ENCODE results near the gene SYCP2. TPM values are rescaled to one million over a fixed set of nuclear protein-coding genes. Genes with fewer than 3 reads are reported as not detected.

The SYCP2 gene
- polyA plus RNA-seq, 3 donors, result 0.28 to 1.2 (median 0.30) TPM

DNA sequence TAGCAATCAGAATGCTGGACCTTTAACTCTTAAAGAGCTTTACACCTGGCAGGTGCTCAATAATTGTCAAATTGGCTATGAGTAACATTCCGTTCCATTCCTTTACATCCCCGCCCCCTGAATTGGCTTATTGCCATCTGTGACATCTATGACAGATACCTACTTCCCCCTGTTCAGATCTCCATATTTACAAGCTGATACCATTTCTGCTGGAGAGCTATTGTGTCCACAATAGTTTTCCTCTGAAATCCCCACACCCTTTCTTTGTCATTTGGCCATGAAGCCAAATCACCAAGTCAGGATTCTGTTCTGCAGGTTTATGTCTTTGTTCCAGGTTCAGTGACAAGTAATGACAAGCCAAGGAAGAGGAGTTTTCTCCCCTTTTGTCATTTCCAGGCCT, 28.0 kb upstream of the SYCP2 start:
- no peak overlapping the region for H3K4me2 ChIP-seq (replicated peaks; ENCODE audit: extremely low read depth, low read length, poor library complexity, severe bottlenecking)
- Mint-ChIP-seq H3K36me3 (peaks cover 7 to 12% of the 10 kb centered on the region in 2 donors), H3K27me3 (ENCODE audit: low read depth in 3 of 3) (peaks cover 0 to 3% (median 0%) of the 10 kb centered on the region in 3 donors), H3K4me3 (no peak overlapping the region), H3K4me1 (peaks cover 17% of the 10 kb centered on the region), H3K27ac (no peak overlapping the region), H3K9me3 (no peaks in the 10 kb centered on the region)
- no peaks in the 10 kb centered on the region for H3K36me3 ChIP-seq (replicated peaks in 1 of 2; ENCODE audit: control insufficient read depth in 1 of 2, insufficient read depth in 2 of 2, low read length in 2 of 2)
- no peak overlapping the region for H3K4me3 ChIP-seq (replicated peaks in 1 of 3; ENCODE audit: low read depth in 2 of 3, low read length in 3 of 3)
- no peak for DNase-seq
- peaks cover 0 to 3% of the 10 kb centered on the region in 2 donors for H3K4me1 ChIP-seq (ENCODE audit: control insufficient read depth in 1 of 2, insufficient read depth in 2 of 2, low read length in 2 of 2)
- no peaks in the 10 kb centered on the region for H4K20me1 ChIP-seq (ENCODE audit: insufficient read depth, low read length)
- TF ChIP-seq, protein P1, sequence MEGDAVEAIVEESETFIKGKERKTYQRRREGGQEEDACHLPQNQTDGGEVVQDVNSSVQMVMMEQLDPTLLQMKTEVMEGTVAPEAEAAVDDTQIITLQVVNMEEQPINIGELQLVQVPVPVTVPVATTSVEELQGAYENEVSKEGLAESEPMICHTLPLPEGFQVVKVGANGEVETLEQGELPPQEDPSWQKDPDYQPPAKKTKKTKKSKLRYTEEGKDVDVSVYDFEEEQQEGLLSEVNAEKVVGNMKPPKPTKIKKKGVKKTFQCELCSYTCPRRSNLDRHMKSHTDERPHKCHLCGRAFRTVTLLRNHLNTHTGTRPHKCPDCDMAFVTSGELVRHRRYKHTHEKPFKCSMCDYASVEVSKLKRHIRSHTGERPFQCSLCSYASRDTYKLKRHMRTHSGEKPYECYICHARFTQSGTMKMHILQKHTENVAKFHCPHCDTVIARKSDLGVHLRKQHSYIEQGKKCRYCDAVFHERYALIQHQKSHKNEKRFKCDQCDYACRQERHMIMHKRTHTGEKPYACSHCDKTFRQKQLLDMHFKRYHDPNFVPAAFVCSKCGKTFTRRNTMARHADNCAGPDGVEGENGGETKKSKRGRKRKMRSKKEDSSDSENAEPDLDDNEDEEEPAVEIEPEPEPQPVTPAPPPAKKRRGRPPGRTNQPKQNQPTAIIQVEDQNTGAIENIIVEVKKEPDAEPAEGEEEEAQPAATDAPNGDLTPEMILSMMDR (IDR thresholded peaks at IDR 0.05), result no peak
- H3K9ac ChIP-seq (ENCODE audit: insufficient read depth, low read length, poor library complexity, severe bottlenecking), result no peak overlapping the region
- intact Hi-C loops (cut with micrococcal nuclease), result no loop called here
- H3K27ac ChIP-seq (ENCODE audit: low read depth in 1 of 2, low read length in 2 of 2), result no peak overlapping the region
- no peaks in the 10 kb centered on the region for H3K79me2 ChIP-seq (ENCODE audit: insufficient read depth, low read length)
- WGBS (ENCODE audit: insufficient coverage), result 76% methylated on average over 2 of the region's 2 CpGs
- no peaks in the 10 kb centered on the region for H3K9me3 ChIP-seq (replicated peaks in 1 of 2; ENCODE audit: control insufficient read depth in 1 of 2, insufficient read depth in 1 of 2, low read length in 2 of 2)
- no peak overlapping the region for H2AFZ ChIP-seq (ENCODE audit: insufficient read depth, low read depth, low read length, poor library complexity, severe bottlenecking)
- no peaks in the 10 kb centered on the region for H3K27me3 ChIP-seq (ENCODE audit: control insufficient read depth in 2 of 2, insufficient read depth in 2 of 2, low read length in 2 of 2)

DNA sequence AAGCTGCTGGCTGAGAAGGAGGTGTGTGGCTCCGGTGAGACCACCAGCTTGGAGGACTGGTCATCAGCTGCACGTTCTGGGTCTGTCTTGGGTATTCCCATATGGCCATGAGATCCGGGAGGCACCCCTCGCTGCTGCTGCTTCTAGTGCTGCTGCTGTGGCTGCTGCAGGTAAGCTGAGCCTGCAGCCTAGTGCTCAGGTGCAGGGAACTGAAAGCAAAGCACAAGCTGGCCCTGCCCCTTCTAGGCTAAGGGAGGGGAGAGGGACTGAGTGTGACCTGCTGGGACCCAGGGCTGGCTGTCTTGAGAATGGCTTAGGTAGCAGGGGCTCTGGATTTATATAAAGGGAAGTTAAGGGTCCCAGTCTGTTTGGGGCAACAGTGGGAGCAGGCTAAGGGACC, 25.2 kb upstream of the SYCP2 start:
- intact Hi-C loops (cut with micrococcal nuclease), result no loop called here

More for the DNA sequence above, 25.2 kb upstream of the SYCP2 start:
- TF ChIP-seq, protein P1 (IDR thresholded peaks at IDR 0.05), result no peak
- peaks cover 4 to 12% of the 10 kb centered on the region in 2 donors for H3K36me3 Mint-ChIP-seq
- peaks cover 23% of the 10 kb centered on the region for H3K4me1 Mint-ChIP-seq
- H3K4me2 ChIP-seq (replicated peaks; ENCODE audit: extremely low read depth, low read length, poor library complexity, severe bottlenecking), result no peak overlapping the region
- H3K27ac ChIP-seq (ENCODE audit: low read depth in 1 of 2, low read length in 2 of 2), result no peak overlapping the region
- H3K27ac Mint-ChIP-seq, result no peak overlapping the region
- H3K4me1 ChIP-seq (ENCODE audit: control insufficient read depth in 1 of 2, insufficient read depth in 2 of 2, low read length in 2 of 2), result peaks cover 10 to 11% of the 10 kb centered on the region in 2 donors
- no peaks in the 10 kb centered on the region for H3K79me2 ChIP-seq (ENCODE audit: insufficient read depth, low read length)
- H2AFZ ChIP-seq (ENCODE audit: insufficient read depth, low read depth, low read length, poor library complexity, severe bottlenecking), result no peak overlapping the region
- peaks cover 0 to 5% (median 0%) of the 10 kb centered on the region in 3 donors for H3K27me3 Mint-ChIP-seq (ENCODE audit: low read depth in 3 of 3)
- H3K4me3 ChIP-seq (replicated peaks in 1 of 3; ENCODE audit: low read depth in 2 of 3, low read length in 3 of 3), result no peak overlapping the region
- H3K9me3 ChIP-seq (replicated peaks in 1 of 2; ENCODE audit: control insufficient read depth in 1 of 2, insufficient read depth in 1 of 2, low read length in 2 of 2), result no peaks in the 10 kb centered on the region
- DNase-seq, result no peak
- no peak overlapping the region for H3K9ac ChIP-seq (ENCODE audit: insufficient read depth, low read length, poor library complexity, severe bottlenecking)
- WGBS (ENCODE audit: insufficient coverage), result 100% methylated on average over 4 of the region's 4 CpGs
- H3K27me3 ChIP-seq (ENCODE audit: control insufficient read depth in 2 of 2, insufficient read depth in 2 of 2, low read length in 2 of 2), result no peaks in the 10 kb centered on the region
- H3K4me3 Mint-ChIP-seq, result no peak overlapping the region
- H3K36me3 ChIP-seq (replicated peaks in 1 of 2; ENCODE audit: control insufficient read depth in 1 of 2, insufficient read depth in 2 of 2, low read length in 2 of 2), result no peaks in the 10 kb centered on the region
- H4K20me1 ChIP-seq (ENCODE audit: insufficient read depth, low read length), result no peaks in the 10 kb centered on the region
- H3K9me3 Mint-ChIP-seq, result no peaks in the 10 kb centered on the region

All from CD14-positive monocyte (primary cell).